ENCODE data around the gene COASY. TPM values are rescaled to one million over a fixed set of nuclear protein-coding genes. Genes with fewer than 3 reads are reported as not detected.

COASY gene
- polyA plus RNA-seq, 1 donor from 2014 or later: 64.9 TPM

DNA sequence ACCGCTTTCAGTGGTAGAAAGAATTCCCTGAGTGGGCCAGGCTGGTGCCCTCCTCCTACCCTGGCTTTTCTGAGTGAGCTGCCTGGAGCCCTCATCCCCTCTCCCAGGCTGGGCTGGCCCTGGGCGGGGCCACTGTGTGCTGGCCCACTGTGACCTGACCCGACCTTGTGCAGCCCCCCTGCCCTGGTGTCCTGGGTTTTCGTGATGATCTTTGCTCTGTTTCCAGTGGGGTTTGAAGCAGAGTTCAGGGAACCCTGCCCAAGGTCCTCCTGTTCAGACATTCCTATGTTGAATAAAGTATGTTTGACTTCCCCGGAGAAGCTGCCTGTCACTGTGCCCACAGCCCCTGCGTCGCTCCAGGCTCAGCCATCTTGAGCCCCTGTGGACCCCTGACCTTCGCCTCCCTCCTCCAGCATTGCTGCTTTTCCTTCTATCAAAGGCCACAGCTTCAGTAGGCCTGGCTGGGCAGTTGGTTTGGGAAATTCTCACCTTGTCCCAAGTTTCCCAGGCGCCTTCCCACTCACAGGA lies 39.6 kb upstream of the COASY start:
- no peaks in the 10 kb centered on the region for H3K9me3 Mint-ChIP-seq
- no peak overlapping the region for H3K27ac Mint-ChIP-seq
- peaks cover 1% of the 10 kb centered on the region for H3K36me3 Mint-ChIP-seq
- peaks cover 1% of the 10 kb centered on the region for H3K27me3 Mint-ChIP-seq
- peaks cover 5 to 9% (median 5%) of the 10 kb centered on the region in 3 donors for H3K4me1 Mint-ChIP-seq
- no peak overlapping the region for H3K4me3 Mint-ChIP-seq

DNA sequence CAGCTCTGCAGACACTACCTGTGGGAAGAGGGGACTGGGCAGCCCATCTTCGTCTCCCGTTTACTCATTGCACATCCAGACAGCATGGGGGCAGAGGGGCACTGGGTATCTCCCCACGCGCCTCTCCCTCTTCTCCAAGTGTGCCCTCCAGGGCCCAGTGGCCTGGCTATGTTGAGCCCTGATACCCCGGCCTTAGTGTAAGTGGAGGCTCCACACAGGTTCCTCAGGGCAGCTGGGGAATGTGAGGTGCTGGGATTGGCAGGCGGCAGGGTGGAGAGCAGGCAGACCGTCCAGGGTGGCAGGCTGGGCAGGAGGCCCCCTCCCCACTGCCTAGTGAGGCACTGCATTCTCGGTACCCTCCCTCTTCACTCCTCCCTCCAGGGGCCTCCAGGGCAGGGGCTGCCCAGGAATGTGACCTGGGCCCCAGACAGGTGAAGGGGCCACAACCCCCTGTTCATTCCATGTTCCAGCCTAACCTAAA lies 39.1 kb upstream of the COASY start:
- Mint-ChIP-seq H3K4me1 (peaks cover 5% of the 10 kb centered on the region in 3 donors), H3K27me3 (peaks cover 2% of the 10 kb centered on the region), H3K9me3 (no peaks in the 10 kb centered on the region), H3K27ac (no peak overlapping the region), H3K4me3 (no peak overlapping the region), H3K36me3 (peaks cover 1% of the 10 kb centered on the region)

DNA sequence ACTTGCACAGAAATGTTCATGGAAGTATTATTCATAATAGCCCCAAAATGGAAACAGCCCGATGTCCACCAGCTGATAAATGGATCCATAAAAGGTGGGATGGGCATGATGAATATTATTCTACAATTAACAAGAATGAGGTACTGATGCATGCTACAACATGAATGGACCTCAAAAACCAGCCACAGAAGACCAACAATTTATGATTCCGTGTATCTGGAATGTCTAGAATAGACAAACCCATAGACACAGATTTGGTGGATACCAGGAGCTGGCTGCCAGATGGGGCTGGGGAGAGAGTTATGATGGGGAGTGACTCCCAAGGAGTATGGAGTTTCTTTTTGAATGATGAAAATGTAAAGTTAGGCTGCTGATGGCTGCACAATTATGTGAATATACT lies 36.7 kb upstream of the COASY start:
- Mint-ChIP-seq H3K27me3 (peaks cover 2% of the 10 kb centered on the region), H3K9me3 (no peaks in the 10 kb centered on the region), H3K36me3 (peaks cover 1% of the 10 kb centered on the region), H3K4me1 (peaks cover 8 to 10% (median 9%) of the 10 kb centered on the region in 3 donors), H3K4me3 (no peak overlapping the region), H3K27ac (peak overlapping the region in 1 of 3 donors; percentile 28)

DNA sequence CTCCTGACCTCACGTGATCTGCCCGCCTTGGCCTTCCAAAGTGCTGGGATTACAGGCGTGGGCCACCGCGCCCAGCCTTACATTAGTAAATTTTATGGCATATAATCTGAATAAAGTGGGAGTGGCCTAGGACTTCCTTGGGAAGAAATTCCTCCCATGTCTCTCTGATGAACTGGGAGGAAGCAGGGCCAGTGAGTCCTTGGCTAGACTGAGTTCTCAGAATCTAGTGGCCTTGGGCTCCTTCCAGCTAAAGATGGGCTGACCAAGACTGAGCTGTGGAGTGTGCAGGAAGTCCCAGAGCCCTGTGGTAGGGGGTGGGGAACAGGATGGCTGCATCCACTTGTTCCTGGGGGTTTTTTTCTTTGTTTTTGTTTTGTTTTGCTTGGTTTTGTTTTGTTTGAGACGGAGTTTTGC lies 35.9 kb upstream of the COASY start:
- H3K4me1 Mint-ChIP-seq: peaks cover 12 to 17% (median 14%) of the 10 kb centered on the region in 3 donors
- H3K36me3 Mint-ChIP-seq: peaks cover 1% of the 10 kb centered on the region
- no peak overlapping the region for H3K4me3 Mint-ChIP-seq
- peaks cover 2% of the 10 kb centered on the region for H3K27me3 Mint-ChIP-seq
- no peaks in the 10 kb centered on the region for H3K9me3 Mint-ChIP-seq
- no peak overlapping the region for H3K27ac Mint-ChIP-seq

DNA sequence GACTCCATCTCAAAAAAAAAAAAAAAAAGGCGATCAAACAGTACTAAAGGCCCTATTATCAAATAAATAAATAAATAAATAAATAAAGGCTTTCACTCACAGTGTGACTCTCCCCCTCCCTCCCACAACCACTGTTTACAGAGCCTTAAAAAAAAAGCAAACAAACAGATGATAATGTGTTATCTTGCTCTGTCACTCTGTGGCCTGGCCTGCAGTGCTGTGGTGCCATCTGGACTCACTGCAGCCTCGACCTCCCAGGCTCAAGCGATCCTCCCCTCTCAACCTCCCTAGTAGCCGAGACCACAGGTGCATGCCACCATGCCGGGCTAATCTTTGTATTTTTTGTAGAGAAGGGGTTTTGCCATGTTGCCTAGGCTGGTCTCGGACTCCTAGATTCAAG lies 34.0 kb upstream of the COASY start:
- Mint-ChIP-seq H3K4me1 (peaks cover 19 to 23% (median 19%) of the 10 kb centered on the region in 3 donors), H3K27me3 (peaks cover 2% of the 10 kb centered on the region), H3K4me3 (no peak overlapping the region), H3K27ac (no peak overlapping the region), H3K36me3 (peaks cover 1% of the 10 kb centered on the region), H3K9me3 (no peaks in the 10 kb centered on the region)

DNA sequence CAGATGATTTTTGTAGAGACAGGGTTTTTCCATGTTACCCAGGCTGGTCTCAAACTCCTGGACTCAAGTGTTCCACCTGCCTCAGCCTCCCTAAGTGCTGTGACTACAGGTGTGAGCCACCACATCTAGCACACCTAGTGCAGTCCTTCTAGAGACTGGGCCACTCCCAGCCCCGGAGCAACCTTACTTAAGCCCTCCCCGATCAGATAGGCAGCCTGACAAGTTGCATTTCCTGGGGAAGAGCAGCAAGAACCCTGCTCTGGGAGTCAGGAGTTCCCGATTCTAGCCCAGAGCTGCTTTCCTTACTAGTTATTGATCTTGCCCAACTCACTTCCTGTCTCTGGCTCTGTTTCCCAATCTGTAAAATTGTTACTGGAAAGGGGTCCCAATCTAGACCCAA lies 32.9 kb upstream of the COASY start:
- no peak overlapping the region for H3K4me3 Mint-ChIP-seq
- H3K9me3 Mint-ChIP-seq: no peaks in the 10 kb centered on the region
- H3K27ac Mint-ChIP-seq: no peak overlapping the region

DNA sequence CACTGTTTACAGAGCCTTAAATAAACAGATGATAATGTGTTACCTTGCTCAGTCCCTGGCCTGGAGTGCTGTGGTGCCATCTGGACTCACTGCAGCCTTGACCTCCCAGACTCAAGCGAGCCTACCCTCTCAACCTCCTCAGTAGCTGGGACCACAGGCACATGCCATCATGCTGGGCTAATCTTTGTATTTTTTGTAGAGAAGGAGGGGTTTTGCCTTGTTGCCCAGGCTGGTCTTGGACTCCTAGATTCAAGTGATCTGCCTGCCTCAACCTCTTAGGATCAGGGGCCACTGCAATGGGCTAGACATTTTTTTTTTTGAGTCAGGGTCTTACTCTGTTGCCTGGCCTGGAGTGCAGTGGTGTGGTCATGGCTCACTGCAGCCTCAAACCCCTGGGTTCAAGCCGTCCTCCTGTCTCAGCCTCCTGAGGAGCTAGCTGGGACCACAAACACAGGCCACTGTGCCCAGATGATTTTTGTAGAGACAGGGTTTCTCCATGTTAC lies 30.9 kb upstream of the COASY start:
- Mint-ChIP-seq H3K27ac (peak overlapping the region in 2 of 3 donors; percentile 15 to 77), H3K4me3 (peak overlapping the region; percentile 67 to 86 (median 82)), H3K9me3 (no peaks in the 10 kb centered on the region), H3K4me1 (peaks cover 21 to 29% (median 25%) of the 10 kb centered on the region in 3 donors), H3K36me3 (no peaks in the 10 kb centered on the region), H3K27me3 (peaks cover 2% of the 10 kb centered on the region)

More for the DNA sequence above, 32.9 kb upstream of the COASY start:
- no peaks in the 10 kb centered on the region for H3K36me3 Mint-ChIP-seq
- H3K27me3 Mint-ChIP-seq: peaks cover 2% of the 10 kb centered on the region
- peaks cover 19 to 24% (median 19%) of the 10 kb centered on the region in 3 donors for H3K4me1 Mint-ChIP-seq

DNA sequence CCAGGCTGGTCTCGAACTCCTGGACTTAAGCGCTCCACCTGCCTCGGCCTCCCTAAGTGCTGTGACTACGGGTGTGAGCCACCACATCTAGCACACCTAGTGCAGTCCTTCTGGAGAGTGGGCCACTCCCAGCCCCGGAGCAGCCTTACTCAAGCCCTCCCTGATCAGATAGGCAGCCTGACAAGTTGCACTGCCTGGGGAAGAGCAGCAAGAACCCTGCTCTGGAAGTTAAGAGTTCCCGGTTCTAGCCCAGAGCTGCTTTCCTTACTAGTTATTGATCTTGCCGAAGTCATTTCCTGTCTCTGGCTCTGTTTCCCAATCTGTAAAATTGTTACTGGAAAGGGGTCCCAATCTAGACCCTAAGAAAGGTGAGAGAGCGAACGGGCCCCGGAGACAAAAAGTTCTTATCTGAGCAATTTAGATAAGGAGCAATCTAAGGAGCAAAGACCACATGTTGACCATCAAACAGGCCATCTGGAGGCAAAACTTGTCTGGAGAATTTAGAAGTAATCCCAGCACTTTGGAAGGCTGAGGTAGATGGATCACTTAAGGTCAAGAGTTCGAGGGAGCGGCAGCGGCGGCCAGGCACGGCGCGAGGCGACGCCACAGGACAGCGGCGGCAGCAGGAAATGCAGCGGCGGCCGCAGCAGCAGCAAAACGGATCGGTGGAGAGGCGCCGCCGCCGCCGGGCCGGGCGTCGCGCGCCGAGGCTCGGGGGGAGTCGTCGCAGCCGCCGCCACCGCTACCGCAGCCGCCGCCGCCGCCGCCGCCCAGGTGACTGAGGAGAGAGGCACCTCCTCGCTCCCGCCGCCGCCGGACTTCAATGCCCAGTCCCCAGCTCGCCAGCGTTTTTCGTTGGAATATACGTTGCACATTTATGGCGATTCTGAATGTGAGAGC lies 30.2 kb upstream of the COASY start:
- peaks cover 23 to 29% (median 27%) of the 10 kb centered on the region in 3 donors for H3K4me1 Mint-ChIP-seq
- peaks cover 2% of the 10 kb centered on the region for H3K27me3 Mint-ChIP-seq
- H3K27ac Mint-ChIP-seq: peak overlapping the region; percentile 15 to 83 (median 77)
- H3K4me3 Mint-ChIP-seq: peak overlapping the region; percentile 82 to 97 (median 88)
- H3K9me3 Mint-ChIP-seq: no peaks in the 10 kb centered on the region
- no peaks in the 10 kb centered on the region for H3K36me3 Mint-ChIP-seq

DNA sequence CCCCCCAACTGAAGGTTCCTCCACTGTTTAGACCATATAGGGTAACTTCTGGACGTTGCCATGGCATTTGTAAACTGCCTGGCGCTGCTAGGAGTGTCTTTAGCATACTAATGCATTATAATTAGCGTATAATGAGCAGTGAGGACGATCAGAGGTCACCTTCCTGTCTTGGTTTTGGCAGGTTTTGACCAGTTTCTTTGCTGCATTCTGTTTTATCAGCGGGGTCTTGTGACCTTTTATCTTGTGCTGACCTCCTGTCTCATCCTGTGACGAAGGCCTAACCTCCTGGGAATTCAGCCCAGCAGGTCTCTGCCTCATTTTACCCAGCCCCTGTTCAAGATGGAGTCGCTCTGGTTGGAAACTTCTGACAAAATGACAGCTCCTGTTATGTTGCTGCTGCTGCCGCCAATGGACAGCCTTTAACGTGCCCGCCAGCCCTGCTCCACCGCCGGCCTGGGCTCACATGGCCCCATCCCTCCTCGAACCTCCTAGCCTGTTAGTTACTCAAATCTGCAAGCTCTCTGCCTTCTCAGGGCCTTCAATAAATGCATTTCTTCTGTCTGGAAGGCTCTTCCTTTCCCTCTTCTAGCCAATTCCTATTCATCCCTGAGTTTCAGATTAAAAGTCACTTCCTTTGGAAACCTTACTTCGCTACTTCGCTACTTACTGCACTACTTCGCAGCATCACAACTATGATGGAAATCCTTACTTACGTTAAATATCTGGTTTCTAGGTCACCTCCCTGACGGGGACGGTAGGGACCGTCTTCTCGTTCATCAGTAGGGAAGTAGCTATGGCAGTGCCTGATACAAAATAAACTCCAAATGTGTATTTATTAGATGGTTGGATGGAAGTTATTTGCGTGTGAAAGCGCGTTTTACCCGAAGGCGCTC lies 26.5 kb upstream of the COASY start:
- Mint-ChIP-seq H3K4me3 (peak overlapping the region; percentile 82 to 94 (median 88)), H3K4me1 (peaks cover 24 to 28% (median 25%) of the 10 kb centered on the region in 3 donors), H3K27ac (peak overlapping the region; percentile 81 to 97 (median 95)), H3K9me3 (no peaks in the 10 kb centered on the region), H3K36me3 (no peaks in the 10 kb centered on the region), H3K27me3 (no peaks in the 10 kb centered on the region)

DNA sequence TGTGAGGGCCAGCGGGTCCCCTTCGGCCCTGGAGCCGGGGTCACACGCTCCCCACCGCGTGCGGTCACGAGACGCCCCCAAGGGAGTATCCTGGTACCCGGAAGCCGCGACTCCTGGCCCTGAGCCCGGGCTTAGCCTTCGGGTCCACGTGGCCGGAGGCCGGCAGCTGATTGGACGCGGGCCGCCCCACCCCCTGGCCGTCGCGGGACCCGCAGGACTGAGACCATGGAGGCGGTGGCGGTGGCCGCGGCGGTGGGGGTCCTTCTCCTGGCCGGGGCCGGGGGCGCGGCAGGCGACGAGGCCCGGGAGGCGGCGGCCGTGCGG lies 25.9 kb upstream of the COASY start, which contains the start of gene NAGLU:
Gene NAGLU (plus strand): TSS at position 194 of the 324 bp plus-strand sequence. CDS start 32 bp downstream, at position 226.
- H3K27ac Mint-ChIP-seq: peak within 1 kb of the TSS; percentile 81 to 97 (median 95)
- H3K4me1 Mint-ChIP-seq: peaks cover 20 to 24% (median 23%) of the 10 kb centered on the region in 3 donors
- H3K36me3 Mint-ChIP-seq: no peaks in the 10 kb centered on the region
- no peaks in the 10 kb centered on the region for H3K9me3 Mint-ChIP-seq
- H3K27me3 Mint-ChIP-seq: no peaks in the 10 kb centered on the region
- peak within 1 kb of the TSS; percentile 86 to 94 (median 90) for H3K4me3 Mint-ChIP-seq

DNA sequence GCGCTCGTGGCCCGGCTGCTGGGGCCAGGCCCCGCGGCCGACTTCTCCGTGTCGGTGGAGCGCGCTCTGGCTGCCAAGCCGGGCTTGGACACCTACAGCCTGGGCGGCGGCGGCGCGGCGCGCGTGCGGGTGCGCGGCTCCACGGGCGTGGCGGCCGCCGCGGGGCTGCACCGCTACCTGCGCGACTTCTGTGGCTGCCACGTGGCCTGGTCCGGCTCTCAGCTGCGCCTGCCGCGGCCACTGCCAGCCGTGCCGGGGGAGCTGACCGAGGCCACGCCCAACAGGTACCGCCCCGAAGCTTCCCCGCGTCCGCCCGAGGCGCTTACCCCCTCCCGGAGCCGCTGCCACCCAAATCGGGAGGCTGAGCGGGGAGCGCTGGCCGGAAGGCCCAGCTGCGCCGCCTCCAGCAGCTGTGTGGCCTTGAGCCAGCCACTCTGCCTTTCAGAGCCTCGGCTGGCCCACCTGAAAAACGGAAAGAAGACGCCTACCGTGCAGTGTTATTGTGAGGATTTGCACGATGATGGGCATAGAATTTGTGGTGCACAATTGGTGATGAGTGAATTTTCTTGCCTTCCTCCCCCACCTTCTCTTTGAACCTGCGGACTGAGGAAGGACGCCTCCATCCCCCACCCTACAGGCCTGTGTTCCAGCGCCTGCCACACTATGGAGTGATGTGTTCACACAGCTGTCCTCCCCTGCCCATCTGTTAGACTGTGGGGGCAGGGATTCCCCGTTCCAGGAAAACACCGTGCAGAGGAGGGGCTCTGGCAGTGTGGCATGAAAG lies 25.4 kb upstream of the COASY start:
- Mint-ChIP-seq H3K27me3 (no peaks in the 10 kb centered on the region), H3K9me3 (no peaks in the 10 kb centered on the region), H3K4me3 (peak overlapping the region; percentile 86 to 94 (median 90)), H3K4me1 (peaks cover 20 to 21% (median 21%) of the 10 kb centered on the region in 3 donors), H3K27ac (peak overlapping the region in 2 of 3 donors; percentile 50 to 81), H3K36me3 (no peaks in the 10 kb centered on the region)

DNA sequence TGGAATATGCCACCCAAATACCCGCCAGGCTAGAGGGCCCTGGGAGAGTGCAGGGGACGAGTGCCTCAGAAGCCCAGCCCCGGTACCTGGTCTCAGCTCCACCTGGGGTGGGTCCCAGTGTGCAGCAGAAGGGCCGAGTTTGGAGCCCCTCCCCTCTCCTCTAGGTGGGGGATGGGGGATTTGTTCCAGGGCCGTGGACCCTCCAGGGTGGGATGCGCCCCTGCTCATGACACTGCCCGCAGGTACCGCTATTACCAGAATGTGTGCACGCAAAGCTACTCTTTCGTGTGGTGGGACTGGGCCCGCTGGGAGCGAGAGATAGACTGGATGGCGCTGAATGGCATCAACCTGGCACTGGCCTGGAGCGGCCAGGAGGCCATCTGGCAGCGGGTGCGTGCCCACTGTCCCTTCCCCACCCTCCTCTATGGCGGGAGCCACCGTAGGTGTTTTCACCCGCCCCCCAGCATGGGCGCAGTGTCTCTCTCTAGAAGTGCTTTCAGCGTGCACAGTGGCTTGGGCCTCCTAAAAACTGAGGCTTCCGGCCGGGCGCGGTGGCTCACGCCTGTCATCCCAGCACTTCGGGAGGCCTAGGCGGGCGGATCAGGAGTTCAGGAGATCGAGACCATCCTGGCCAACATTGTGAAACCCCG lies 24.7 kb upstream of the COASY start:
- peak overlapping the region; percentile 86 to 94 (median 89) for H3K4me3 Mint-ChIP-seq
- no peaks in the 10 kb centered on the region for H3K9me3 Mint-ChIP-seq
- H3K27me3 Mint-ChIP-seq: no peaks in the 10 kb centered on the region
- peak overlapping the region in 2 of 3 donors; percentile 49 to 50 for H3K27ac Mint-ChIP-seq
- H3K36me3 Mint-ChIP-seq: no peaks in the 10 kb centered on the region
- H3K4me1 Mint-ChIP-seq: peaks cover 16 to 18% (median 17%) of the 10 kb centered on the region in 3 donors

DNA sequence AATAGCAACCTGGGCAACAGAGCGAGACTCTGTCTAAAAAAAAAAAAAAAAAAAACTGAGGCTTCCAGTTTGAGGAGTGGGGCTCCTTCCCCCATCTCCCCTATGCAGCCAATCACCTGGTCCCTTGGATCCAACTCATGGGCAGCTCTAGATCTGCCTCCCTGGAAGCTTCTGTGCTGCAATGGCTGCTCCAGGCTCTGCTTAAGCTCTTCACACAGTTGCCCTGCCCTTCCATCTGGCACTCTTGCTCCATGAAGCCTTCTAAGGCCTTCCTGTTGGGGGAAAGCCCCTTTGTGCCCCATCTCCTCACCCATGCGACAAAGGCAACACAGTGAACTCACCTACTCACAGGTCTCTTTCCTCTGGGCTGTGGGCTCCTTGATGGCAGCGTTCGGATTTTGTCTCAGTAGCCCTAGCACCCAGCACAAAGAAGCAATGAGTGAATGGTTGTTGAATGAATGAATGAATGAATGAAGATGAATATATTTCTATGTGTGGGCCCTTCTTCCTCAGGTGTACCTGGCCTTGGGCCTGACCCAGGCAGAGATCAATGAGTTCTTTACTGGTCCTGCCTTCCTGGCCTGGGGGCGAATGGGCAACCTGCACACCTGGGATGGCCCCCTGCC lies 24.0 kb upstream of the COASY start:
- Mint-ChIP-seq H3K9me3 (no peaks in the 10 kb centered on the region), H3K36me3 (no peaks in the 10 kb centered on the region), H3K4me1 (peaks cover 16 to 18% (median 17%) of the 10 kb centered on the region in 3 donors), H3K4me3 (peak overlapping the region; percentile 52 to 87 (median 64)), H3K27me3 (no peaks in the 10 kb centered on the region), H3K27ac (peak overlapping the region in 1 of 3 donors; percentile 10)
